ACC112 (cell line): Measurements from ENCODE around the gene TOLLIP.

Experiments used
- H2AFZ ChIP-seq: fragments of 200-600 bp; sonication (generic); one replicate; pipeline ENCODE4 v1.6.0; 2017; ENCODE audit warnings: antibody characterized with exemption, low read length; ENCODE audit not compliant: unreplicated experiment
- H3K27ac ChIP-seq: fragments of 200-600 bp; sonication (generic); 2 replicates; pipeline ENCODE4 v1.5.1; 2014; ENCODE audit warnings: low read depth, mild to moderate bottlenecking, antibody characterized with exemption, low read length, moderate library complexity
- H3K27me3 ChIP-seq: fragments of 200-600 bp; sonication (generic); 2 replicates; pipeline ENCODE4 v1.6.1; 2014; ENCODE audit warnings: mild to moderate bottlenecking, antibody characterized with exemption, low read length, moderate library complexity, mixed read lengths; ENCODE audit not compliant: insufficient read depth
- H3K36me3 ChIP-seq: fragments of 200-600 bp; sonication (generic); 2 replicates; pipeline ENCODE4 v1.6.1; 2016; ENCODE audit warnings: mild to moderate bottlenecking, antibody characterized with exemption, low read length, moderate library complexity, mixed read lengths; ENCODE audit not compliant: insufficient read depth
- H3K4me1 ChIP-seq: fragments of 200-600 bp; sonication (generic); one replicate; pipeline ENCODE4 v1.6.1; 2016; ENCODE audit warnings: low read length, mixed read lengths; ENCODE audit not compliant: insufficient read depth, unreplicated experiment, control insufficient read depth
- H3K4me3 ChIP-seq: fragments of 200-600 bp; sonication (generic); 2 replicates; pipeline ENCODE4 v1.5.1; 2014; ENCODE audit warnings: mild to moderate bottlenecking, low read depth, low read length
- H3K79me2 ChIP-seq: fragments of 200-600 bp; sonication (generic); one replicate; pipeline ENCODE4 v1.6.0; 2016; ENCODE audit warnings: low read length; ENCODE audit not compliant: control insufficient read depth, unreplicated experiment, insufficient read depth

TOLLIP gene

DNA sequence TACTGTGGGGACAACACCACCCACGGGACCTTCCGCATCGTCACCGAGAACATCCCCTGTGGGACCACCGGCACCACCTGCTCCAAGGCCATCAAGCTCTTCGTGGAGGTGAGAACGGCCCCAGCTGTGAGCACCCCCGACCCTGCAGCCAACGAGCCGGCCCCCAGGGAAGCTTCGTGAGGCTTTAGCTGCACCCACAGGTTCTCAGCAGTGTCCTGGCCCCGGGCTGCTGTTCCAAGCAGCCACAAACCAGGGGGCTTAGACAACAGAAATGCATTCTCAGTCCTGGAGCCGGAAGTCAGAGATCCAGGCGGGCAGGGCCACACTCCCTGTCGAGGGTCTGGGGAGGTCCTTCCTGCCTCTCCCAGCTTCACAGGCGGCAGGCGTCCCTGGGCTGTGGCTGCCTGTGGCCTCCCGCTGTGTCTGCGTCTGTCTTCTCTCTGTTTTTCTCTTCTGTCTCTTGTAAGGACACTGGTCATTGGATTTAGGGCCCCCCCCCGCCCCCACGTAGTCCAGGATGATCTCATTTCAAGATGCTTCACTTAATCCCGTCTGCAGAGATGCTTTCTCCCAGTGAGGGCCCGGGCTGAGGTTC lies 74.0 kb downstream of the TOLLIP start:
- no peak overlapping the region for H3K27ac ChIP-seq
- H3K36me3 ChIP-seq, result no peaks in the 10 kb centered on the region
- no peak overlapping the region for H3K4me3 ChIP-seq
- H2AFZ ChIP-seq, result no peak overlapping the region
- H3K4me1 ChIP-seq, result no peaks in the 10 kb centered on the region
- H3K27me3 ChIP-seq, result no peaks in the 10 kb centered on the region
- no peaks in the 10 kb centered on the region for H3K79me2 ChIP-seq

DNA sequence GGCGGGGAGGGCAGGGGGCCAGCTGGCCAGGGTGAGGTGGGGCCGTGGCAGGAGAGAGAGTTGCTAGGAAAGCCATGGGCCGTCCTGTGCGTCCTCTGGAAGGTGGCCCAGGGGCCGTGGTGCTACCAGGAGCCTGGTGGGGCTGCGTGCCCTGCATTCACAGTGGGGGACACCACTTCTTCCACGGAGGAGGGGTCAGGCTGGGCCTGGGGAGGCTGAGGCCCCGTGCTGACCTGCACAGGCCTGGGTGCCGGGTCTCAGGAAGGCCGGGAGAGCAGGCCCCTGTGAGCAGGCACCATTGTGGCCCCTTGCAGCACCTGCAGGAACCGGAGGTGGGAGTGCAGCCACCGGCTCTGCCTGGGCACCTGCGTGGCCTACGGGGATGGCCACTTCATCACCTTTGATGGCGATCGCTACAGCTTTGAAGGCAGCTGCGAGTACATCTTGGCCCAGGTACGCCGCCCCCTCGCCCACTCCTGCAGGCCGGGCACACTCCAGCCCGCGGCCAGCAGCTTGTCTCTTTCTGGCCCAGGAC lies 74.6 kb downstream of the TOLLIP start:
- H3K27me3 ChIP-seq, result no peaks in the 10 kb centered on the region
- no peaks in the 10 kb centered on the region for H3K4me1 ChIP-seq
- H3K79me2 ChIP-seq, result no peaks in the 10 kb centered on the region
- no peak overlapping the region for H2AFZ ChIP-seq
- no peaks in the 10 kb centered on the region for H3K36me3 ChIP-seq
- H3K27ac ChIP-seq, result no peak overlapping the region
- no peak overlapping the region for H3K4me3 ChIP-seq

DNA sequence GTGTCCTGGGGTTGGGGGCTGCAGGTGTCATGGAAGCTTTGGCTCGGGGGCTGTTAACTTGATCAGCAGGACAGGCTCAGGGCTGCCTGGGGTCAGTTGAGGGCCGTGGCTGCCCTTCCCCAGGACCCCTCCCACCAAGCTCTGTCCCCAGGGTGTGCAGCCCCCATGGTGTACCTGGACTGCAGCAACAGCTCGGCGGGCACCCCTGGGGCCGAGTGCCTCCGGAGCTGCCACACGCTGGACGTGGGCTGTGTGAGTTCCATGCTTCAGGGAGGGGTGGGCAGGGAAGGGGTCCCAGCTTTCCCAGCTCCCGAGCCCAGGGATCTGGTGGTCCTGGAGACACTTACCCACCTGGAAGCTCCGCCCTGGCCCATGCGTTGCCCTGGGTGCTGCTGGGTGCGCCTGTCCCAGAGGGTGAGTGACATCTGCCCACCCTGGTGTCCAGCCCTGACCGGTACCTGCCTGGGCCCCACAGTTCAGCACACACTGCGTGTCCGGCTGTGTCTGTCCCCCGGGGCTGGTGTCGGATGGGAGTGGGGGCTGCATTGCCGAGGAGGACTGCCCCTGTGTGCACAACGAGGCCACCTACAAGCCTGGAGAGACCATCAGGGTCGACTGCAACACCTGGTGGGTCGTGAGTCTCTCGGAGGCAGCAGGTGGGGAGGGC lies 75.2 kb downstream of the TOLLIP start:
- Histone ChIP-seq H3K79me2 (no peaks in the 10 kb centered on the region), H3K27ac (no peak overlapping the region), H3K27me3 (no peaks in the 10 kb centered on the region), H3K36me3 (no peaks in the 10 kb centered on the region), H3K4me1 (no peaks in the 10 kb centered on the region), H3K4me3 (no peak overlapping the region), H2AFZ (no peak overlapping the region)

DNA sequence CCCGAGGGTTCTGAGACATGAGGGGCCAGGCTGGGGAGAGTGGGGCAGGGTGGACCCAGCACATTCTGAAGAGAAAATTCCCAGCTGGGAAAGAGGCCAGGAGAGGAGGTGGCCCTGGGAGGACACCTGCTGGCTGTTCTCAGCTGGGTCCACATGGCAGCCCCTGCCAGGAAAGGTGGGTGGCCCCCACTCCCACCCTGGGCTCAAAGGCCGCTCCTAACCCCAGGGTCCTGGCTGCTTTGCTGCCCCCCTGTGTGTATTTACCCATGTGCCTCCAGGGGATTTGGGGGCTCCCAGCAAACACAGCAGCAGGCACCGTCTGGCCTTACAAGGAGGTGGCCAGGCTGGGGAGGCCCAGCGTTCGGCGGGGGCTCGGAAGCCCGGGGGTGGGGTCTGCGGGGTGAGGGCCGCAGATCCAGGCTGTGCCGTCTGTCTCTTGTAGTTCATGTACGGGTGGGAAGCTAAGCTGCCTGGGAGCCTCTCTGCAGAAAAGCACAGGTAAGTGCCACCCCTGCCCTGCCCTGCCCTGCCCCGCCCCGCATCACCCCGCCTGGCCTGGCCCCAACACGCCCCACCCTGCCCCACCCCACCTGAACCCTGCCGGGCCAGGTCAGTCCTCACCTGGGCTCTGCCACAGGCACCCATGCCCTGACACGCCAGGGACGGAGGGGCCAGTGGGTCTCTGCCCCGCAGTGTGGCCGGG lies 75.9 kb downstream of the TOLLIP start:
- Histone ChIP-seq H3K27ac (no peak overlapping the region), H3K79me2 (no peaks in the 10 kb centered on the region), H3K27me3 (no peaks in the 10 kb centered on the region), H3K36me3 (no peaks in the 10 kb centered on the region), H3K4me3 (no peak overlapping the region), H2AFZ (no peak overlapping the region), H3K4me1 (no peaks in the 10 kb centered on the region)

DNA sequence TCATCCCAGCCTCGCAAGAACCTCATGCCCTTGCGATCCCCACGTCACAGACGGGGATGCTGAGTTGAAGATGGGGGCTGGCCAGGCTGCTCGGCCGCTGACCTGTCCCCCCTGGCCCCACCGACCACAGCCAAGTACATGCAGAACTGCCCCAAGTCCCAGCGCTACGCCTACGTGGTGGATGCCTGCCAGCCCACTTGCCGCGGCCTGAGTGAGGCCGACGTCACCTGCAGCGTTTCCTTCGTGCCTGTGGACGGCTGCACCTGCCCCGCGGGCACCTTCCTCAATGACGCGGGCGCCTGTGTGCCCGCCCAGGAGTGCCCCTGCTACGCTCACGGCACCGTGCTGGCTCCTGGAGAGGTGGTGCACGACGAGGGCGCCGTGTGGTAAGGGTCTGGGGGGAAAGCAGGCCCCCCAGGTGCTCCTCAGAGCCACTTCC lies 76.5 kb downstream of the TOLLIP start:
- no peaks in the 10 kb centered on the region for H3K79me2 ChIP-seq
- H3K27ac ChIP-seq, result no peak overlapping the region
- H3K36me3 ChIP-seq, result no peaks in the 10 kb centered on the region
- no peaks in the 10 kb centered on the region for H3K27me3 ChIP-seq
- no peak overlapping the region for H3K4me3 ChIP-seq
- no peak overlapping the region for H2AFZ ChIP-seq
- H3K4me1 ChIP-seq, result no peaks in the 10 kb centered on the region

DNA sequence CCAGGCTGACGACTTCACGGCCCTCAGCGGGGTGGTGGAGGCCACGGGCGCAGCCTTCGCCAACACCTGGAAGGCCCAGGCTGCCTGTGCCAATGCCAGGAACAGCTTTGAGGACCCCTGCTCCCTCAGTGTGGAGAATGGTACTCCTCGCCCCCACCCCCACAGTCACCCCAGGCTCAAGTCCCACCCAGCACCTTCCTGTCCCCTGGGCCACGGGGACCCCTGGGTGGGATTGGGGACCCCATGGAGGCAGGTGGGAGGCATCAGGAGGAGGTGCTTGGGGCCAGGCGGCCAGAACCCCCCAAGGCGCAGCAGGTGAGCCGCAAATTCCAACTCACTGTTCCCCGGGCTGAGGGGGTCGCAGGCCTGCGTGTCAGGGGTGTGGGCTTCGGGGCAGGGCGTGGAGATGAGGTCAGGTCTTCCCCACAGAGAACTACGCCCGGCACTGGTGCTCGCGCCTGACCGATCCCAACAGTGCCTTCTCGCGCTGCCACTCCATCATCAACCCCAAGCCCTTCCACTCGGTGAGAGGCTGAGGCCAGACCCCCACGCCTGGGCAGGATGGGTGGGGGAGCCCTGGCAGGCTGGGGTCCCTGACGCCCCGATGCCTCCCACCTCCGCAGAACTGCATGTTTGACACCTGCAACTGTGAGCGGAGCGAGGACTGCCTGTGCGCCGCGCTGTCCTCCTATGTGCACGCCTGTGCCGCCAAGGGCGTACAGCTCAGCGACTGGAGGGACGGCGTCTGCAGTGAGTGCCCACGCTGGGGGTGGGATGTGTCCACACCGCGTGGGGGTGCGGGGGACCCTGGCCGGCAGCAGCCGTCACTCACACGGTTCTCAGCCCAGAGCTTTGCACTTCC lies 77.2 kb downstream of the TOLLIP start:
- H3K27ac ChIP-seq, result no peak overlapping the region
- no peaks in the 10 kb centered on the region for H3K4me1 ChIP-seq
- H3K36me3 ChIP-seq, result no peaks in the 10 kb centered on the region
- no peaks in the 10 kb centered on the region for H3K79me2 ChIP-seq
- no peak overlapping the region for H2AFZ ChIP-seq
- H3K27me3 ChIP-seq, result no peaks in the 10 kb centered on the region
- no peak overlapping the region for H3K4me3 ChIP-seq

DNA sequence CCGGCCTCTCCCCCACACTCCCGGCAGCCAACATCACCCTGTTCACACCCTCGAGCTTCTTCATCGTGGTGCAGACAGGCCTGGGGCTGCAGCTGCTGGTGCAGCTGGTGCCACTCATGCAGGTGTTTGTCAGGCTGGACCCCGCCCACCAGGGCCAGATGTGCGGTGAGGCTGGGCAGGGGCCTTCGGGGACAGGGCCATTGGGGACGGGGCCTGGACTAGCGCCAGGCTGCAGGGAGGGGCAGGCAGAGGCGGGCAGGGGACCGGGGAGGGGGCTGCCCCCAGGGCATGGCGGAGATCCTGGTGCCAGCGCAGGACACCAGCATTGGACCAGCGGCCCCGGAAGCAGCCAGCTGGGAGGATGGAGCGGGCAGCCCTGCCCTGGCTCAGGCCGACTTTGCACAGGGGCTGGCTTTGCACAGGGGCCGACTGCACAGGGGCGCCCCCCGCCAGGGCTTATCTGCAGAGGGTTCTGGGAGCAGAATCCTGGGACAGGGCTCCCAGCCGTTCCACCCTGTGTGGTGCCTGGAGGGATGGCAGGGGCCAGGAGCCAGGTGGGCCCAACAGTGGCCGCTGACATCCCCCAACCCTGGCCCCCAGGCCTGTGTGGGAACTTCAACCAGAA lies 77.9 kb downstream of the TOLLIP start:
- H3K36me3 ChIP-seq, result no peaks in the 10 kb centered on the region

DNA sequence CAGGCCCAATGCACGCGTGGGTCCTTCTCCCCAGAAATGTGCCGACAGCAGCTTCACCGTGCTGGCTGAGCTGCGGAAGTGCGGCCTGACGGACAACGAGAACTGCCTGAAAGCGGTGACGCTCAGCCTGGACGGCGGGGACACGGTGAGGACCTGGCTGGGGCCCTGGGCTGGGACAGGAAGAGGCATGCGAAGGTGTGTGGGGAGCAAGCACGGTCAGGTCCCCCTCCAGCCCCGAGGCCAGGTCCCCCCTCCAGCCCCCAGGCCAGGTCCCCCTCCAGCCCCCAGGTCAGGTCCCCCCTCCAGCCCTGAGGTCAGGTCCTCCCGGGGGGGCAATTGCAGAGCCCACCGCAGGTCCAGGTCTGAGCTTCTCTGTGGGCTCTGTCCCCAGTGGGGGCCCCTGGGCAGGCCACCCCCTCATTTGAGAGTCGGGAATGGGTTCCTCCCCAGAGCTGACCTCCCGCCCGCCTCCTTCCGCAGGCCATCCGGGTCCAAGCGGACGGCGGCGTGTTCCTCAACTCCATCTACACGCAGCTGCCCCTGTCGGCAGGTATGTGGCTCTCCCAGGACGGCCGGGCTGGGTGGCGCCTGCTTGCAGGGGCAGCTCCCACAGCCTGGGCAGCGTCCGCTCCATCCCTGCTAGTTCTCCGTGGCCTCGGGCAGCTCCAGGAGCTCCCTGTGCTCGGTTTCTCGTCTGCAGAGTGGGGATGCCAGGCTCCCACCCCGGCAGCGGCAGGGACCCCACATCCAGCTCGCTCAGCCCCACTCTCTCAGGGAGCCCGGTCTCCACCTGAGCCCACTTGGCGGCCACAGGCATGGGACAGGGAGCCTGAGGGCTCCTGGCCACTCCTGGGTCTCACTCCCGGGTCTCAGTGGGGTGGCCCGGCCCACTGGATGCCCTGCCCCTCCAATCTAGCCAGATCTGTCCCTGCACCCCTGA lies 78.7 kb downstream of the TOLLIP start:
- H2AFZ ChIP-seq, result no peak overlapping the region
- no peak overlapping the region for H3K4me3 ChIP-seq
- no peaks in the 10 kb centered on the region for H3K36me3 ChIP-seq
- H3K27ac ChIP-seq, result no peak overlapping the region
- H3K79me2 ChIP-seq, result no peaks in the 10 kb centered on the region
- H3K4me1 ChIP-seq, result no peaks in the 10 kb centered on the region
- no peaks in the 10 kb centered on the region; the same call in 1 of the 2 replicates for H3K27me3 ChIP-seq

More for the DNA sequence above, 77.9 kb downstream of the TOLLIP start:
- H3K4me3 ChIP-seq, result no peak overlapping the region
- no peaks in the 10 kb centered on the region for H3K27me3 ChIP-seq
- H3K4me1 ChIP-seq, result no peaks in the 10 kb centered on the region
- H3K27ac ChIP-seq, result no peak overlapping the region
- no peaks in the 10 kb centered on the region for H3K79me2 ChIP-seq
- no peak overlapping the region for H2AFZ ChIP-seq

DNA sequence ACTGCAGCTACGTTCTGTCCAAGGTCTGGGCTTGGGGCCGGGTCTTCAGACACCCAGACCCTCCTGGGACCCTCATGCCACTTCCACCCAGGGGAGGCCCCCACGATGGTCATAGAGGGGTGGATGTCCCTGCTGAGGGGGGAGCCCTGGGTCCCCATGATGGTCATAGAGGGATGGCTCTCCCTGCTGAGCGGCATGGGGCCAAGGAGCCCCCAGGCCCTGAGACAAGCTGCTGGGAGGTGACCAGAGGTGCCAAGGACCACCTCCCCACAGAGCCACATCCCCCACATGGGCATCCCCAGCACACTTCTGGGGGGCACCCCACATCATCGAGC lies 79.3 kb downstream of the TOLLIP start:
- Histone ChIP-seq H3K36me3 (no peaks in the 10 kb centered on the region), H3K79me2 (no peaks in the 10 kb centered on the region), H3K27me3 (no peaks in the 10 kb centered on the region; the same call in 1 of the 2 replicates), H3K4me3 (no peak overlapping the region), H2AFZ (no peak overlapping the region), H3K4me1 (no peaks in the 10 kb centered on the region), H3K27ac (no peak overlapping the region)
